ENCODE measurements around the gene SLC30A3.
"Not testable (repeated sequence)": the region's sequence is repeated elsewhere in the genome, so short reads cannot be mapped to it uniquely, and the experiment has no call there.

DNA sequence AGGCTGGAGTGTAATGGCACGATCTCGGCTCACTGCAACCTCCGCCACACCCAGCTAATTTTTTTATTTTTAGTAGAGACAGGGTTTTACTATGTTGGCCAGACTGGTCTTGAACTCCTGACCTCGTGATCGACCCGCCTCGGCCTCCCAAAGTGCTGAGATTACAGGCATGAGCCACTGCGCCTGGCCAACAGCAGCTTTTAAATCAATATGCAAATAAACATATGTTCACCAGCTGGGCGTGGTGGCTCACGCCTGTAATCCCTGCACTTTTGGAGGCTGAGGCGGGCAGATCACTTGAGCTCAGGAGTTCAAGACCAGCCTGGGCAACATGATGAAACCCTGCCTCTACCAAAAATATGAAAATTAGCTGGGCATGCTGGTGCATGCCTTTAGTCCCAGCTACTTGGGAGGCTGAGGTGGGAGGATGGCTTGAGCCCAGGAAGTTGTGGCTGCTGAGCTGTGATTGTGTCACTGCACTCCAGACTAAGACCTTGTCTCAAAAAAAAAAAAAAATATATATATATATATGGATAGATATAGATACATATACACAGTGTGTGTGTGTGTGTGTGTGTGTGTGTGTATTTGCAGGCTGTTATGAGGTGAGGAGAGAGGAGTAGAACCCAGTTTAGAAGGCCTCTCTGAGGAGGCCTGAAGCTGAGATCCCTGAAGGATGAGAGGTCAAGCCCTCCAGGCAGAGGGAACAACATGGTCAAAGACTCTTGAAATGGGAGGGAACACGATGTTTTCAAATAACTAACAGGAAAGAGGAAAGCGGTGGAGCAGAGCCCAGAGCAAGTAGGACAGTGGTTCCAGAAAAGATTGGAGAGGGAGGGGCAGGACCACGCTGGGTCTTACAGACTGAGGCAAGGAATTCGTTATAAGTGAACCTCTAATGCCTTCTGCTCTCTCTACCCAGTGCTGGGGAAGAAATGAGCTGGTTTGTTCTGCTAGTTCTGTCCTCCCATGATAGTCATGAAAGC is 10.0 kb upstream of the SLC30A3 start:
- TF ChIP-seq, protein P1, sequence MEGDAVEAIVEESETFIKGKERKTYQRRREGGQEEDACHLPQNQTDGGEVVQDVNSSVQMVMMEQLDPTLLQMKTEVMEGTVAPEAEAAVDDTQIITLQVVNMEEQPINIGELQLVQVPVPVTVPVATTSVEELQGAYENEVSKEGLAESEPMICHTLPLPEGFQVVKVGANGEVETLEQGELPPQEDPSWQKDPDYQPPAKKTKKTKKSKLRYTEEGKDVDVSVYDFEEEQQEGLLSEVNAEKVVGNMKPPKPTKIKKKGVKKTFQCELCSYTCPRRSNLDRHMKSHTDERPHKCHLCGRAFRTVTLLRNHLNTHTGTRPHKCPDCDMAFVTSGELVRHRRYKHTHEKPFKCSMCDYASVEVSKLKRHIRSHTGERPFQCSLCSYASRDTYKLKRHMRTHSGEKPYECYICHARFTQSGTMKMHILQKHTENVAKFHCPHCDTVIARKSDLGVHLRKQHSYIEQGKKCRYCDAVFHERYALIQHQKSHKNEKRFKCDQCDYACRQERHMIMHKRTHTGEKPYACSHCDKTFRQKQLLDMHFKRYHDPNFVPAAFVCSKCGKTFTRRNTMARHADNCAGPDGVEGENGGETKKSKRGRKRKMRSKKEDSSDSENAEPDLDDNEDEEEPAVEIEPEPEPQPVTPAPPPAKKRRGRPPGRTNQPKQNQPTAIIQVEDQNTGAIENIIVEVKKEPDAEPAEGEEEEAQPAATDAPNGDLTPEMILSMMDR (IDR thresholded peaks at IDR 0.05; ENCODE audit: insufficient read depth, low read depth, low read length), result not testable (repeated sequence)
- not testable (repeated sequence) for TF ChIP-seq EZH2 (IDR thresholded peaks at IDR 0.05; ENCODE audit: insufficient read depth, low read length)
